Esophagus squamous epithelium (tissue), 5 donors: ENCODE data around the gene DLEC1. TPM values are rescaled to one million over a fixed set of nuclear protein-coding genes. Genes with fewer than 3 reads are reported as not detected.

Source experiments
- DNase-seq: peaks from one replicate; lab custom pipeline; 2025; lab: John Stamatoyannopoulos, UW
- H3K27ac ChIP-seq, 4 donors: fragments of 200-600 bp; sonication (generic); one replicate each; pipeline ENCODE4 v1.5.1; 2016 to 2019; ENCODE audit warnings: mild to moderate bottlenecking in 1 of 4
- H3K27me3 ChIP-seq, 4 donors: fragments of 200-600 bp; sonication (generic); 1 replicate in 3 of 4; 2 replicates in 1 of 4; pipeline versions ENCODE4 v1.5.1 to v1.6.0; 2017 to 2021; ENCODE audit warnings: antibody characterized with exemption in 1 of 4
- H3K36me3 ChIP-seq, 3 donors: fragments of 200-600 bp; sonication (generic); one replicate each; pipeline ENCODE4 v1.5.1; 2016 to 2019
- H3K4me1 ChIP-seq, 3 donors: fragments of 200-600 bp; sonication (generic); one replicate each; pipeline ENCODE4 v1.5.1; 2017 to 2019
- H3K4me3 ChIP-seq, 4 donors: fragments of 200-600 bp; sonication (generic); 1 replicate in 3 of 4; 2 replicates in 1 of 4; pipeline ENCODE4 v1.5.1; 2016 to 2019; ENCODE audit warnings: mild to moderate bottlenecking in 2 of 4, moderate library complexity in 1 of 4
- H3K9me3 ChIP-seq, 3 donors: fragments of 200-600 bp; sonication (generic); one replicate each; pipeline ENCODE4 v1.5.1; 2016 to 2019
- CTCF ChIP-seq, 6 experiments: fragments of 450-650 bp in 4 of 6; fragments of 200-600 bp in 2 of 6; sonication (generic) in 2 of 6; IDR thresholded peaks; one replicate each; pipeline ENCODE4 v1.5.1; 2016 to 2019; ENCODE audit warnings: antibody characterized with exemption in 6 of 6, mild to moderate bottlenecking in 4 of 6, moderate library complexity in 4 of 6
- POLR2A ChIP-seq, 4 donors: fragments of 450-650 bp; IDR thresholded peaks; one replicate each; pipeline ENCODE4 v1.6.1; 2017; ENCODE audit warnings: antibody characterized with exemption in 4 of 4, mild to moderate bottlenecking in 4 of 4, moderate library complexity in 3 of 4
- WGBS, 2 donors: methylation state at CpG; one replicate each; pipeline ENCODE4 v1.1.5; 2018; 5-methylcytosine and 5-hydroxymethylcytosine counted together
- intact Hi-C: fragments of 100-400 bp; cut with DNase I; formaldehyde crosslinking; loops from one replicate; pipeline ENCODE4 v1.15.0; 2022
- total RNA-seq, 4 donors: library from RNA; depleted of rRNA; stranded (reverse); fragments of >200 nt; gene quantifications; one replicate each; pipeline ENCODE4 v1.1.0, GENCODE V29; 2016
- donor health status: DM: yes; HTN: yes; CAD: no.

DLEC1 gene
- total RNA-seq, 4 donors from 2014 or later: 0.19 TPM; not detected in 3

GRCh38 chr3:38121451-38121831, 82.4 kb downstream of the DLEC1 start:
- DNase-seq: no peak
- H3K4me1 ChIP-seq: peaks cover 0 to 5% (median 0%) of the 10 kb centered on the region in 3 donors
- TF ChIP-seq POLR2A (IDR thresholded peaks at IDR 0.05): no peak
- TF ChIP-seq CTCF (IDR thresholded peaks at IDR 0.05): no peak
- H3K9me3 ChIP-seq: no peaks in the 10 kb centered on the region
- H3K36me3 ChIP-seq: peaks cover 36 to 70% (median 38%) of the 10 kb centered on the region in 3 donors
- intact Hi-C loops: no loop called here
- H3K4me3 ChIP-seq: no peak overlapping the region
- H3K27me3 ChIP-seq: no peaks in the 10 kb centered on the region
- no peak overlapping the region for H3K27ac ChIP-seq
- WGBS, 2 donors: 63% methylated on average over 1 of the region's 9 CpGs; no CpG with 5 or more reads in 1 of the 2 donors

GRCh38 chr3:38121832-38122461, 82.9 kb downstream of the DLEC1 start:
- TF ChIP-seq POLR2A (IDR thresholded peaks at IDR 0.05) (no peak), CTCF (IDR thresholded peaks at IDR 0.05) (no peak)
- DNase-seq: no peak

GRCh38 chr3:38122712-38123290, 83.8 kb downstream of the DLEC1 start:
- H3K27me3 ChIP-seq: no peaks in the 10 kb centered on the region
- H3K4me3 ChIP-seq: no peak overlapping the region
- H3K27ac ChIP-seq: no peak overlapping the region
- H3K36me3 ChIP-seq: peaks cover 40 to 84% (median 50%) of the 10 kb centered on the region in 3 donors
- no peak for DNase-seq
- 83 to 100% methylated on average over 1 to 7 of the region's 9 CpGs for WGBS, 2 donors
- TF ChIP-seq CTCF (IDR thresholded peaks at IDR 0.05): no peak
- no peak for TF ChIP-seq POLR2A (IDR thresholded peaks at IDR 0.05)
- no peaks in the 10 kb centered on the region for H3K9me3 ChIP-seq
- intact Hi-C loops: no loop called here
- peaks cover 0 to 5% (median 0%) of the 10 kb centered on the region in 3 donors for H3K4me1 ChIP-seq

More at GRCh38 chr3:38121832-38122461, 82.9 kb downstream of the DLEC1 start:
- Histone ChIP-seq H3K9me3 (no peaks in the 10 kb centered on the region), H3K36me3 (peaks cover 39 to 75% (median 43%) of the 10 kb centered on the region in 3 donors), H3K27ac (no peak overlapping the region), H3K4me1 (peaks cover 0 to 5% (median 0%) of the 10 kb centered on the region in 3 donors), H3K4me3 (no peak overlapping the region), H3K27me3 (no peaks in the 10 kb centered on the region)
- 83 to 92% methylated on average over 1 to 2 of the region's 13 CpGs for WGBS, 2 donors
- intact Hi-C loops: no loop called here

GRCh38 chr3:38124324-38125122, 85.5 kb downstream of the DLEC1 start:
- Histone ChIP-seq H3K27ac (no peak overlapping the region), H3K9me3 (no peaks in the 10 kb centered on the region), H3K4me3 (no peak overlapping the region), H3K27me3 (no peaks in the 10 kb centered on the region), H3K4me1 (peaks cover 0 to 5% (median 0%) of the 10 kb centered on the region in 3 donors), H3K36me3 (peaks cover 46 to 100% (median 67%) of the 10 kb centered on the region in 3 donors)
- intact Hi-C loops: no loop called here
- TF ChIP-seq POLR2A (IDR thresholded peaks at IDR 0.05) (no peak), CTCF (IDR thresholded peaks at IDR 0.05) (no peak)
- no peak for DNase-seq
- 52 to 59% methylated on average over 6 to 7 of the region's 7 CpGs for WGBS, 2 donors
